Fibroblast of mammary gland (primary cell): ENCODE data around the gene FAR2.
A peak's percentile ranks its signal among the peaks of the same experiment; 100 is the strongest.
"Not testable (repeated sequence)": the region's sequence is repeated elsewhere in the genome, so short reads cannot be mapped to it uniquely, and the experiment has no call there.

Experiments used
- DNase-seq: peaks from one replicate; pipeline ENCODE4 v3.0.0-alpha.2; 2010; ENCODE audit warnings: low read depth
- H3K4me3 ChIP-seq: 2 replicates; pipeline ENCODE4 v1.5.1; 2011; ENCODE audit warnings: low read depth, mild to moderate bottlenecking, low read length, moderate library complexity; ENCODE audit not compliant: control insufficient read depth
- CTCF ChIP-seq: conservative IDR thresholded peaks from 2 replicates; pipeline ENCODE4 v1.5.1; 2011; ENCODE audit warnings: low read depth, low read length, inconsistent platforms; ENCODE audit not compliant: control insufficient read depth, insufficient read depth

FAR2 gene

GRCh38 chr12:29374012-29374411, 224.9 kb downstream of the FAR2 start:
- TF ChIP-seq CTCF, result no peak
- no peak overlapping the region for H3K4me3 ChIP-seq
- DNase-seq, result no peak

DNA sequence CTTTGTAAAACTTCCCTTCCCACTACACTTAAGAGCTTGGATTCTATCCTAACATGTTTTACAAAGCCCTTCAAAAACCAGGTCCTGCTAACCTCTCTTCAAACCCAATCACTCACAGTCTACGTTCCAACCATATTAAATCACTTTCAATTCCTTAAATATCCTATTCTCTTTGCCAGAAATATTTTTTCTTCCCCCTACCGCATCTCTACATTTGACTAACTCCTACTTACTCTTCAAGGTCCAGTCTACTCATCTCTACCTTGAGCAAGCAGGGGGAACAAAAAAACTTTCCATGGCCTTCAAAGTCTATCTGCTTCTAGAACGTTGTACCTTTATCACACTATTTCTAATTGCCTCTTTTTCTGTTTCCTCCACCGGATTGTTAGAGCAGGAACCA, 225.8 kb downstream of the FAR2 start:
- H3K4me3 ChIP-seq, result no peak overlapping the region
- TF ChIP-seq CTCF, result no peak
- no peak for DNase-seq

GRCh38 chr12:29376118-29376517, 227.0 kb downstream of the FAR2 start:
- H3K4me3 ChIP-seq, result no peak overlapping the region
- TF ChIP-seq CTCF, result no peak
- no peak for DNase-seq

GRCh38 chr12:29380536-29381523, 231.8 kb downstream of the FAR2 start, which contains the start of gene ERGIC2:
ERGIC2 (minus strand) TSS chr12:29381172; CDS start chr12:29371633, 9,539 bp downstream.
- peak within 1 kb of the TSS; percentile 100 for H3K4me3 ChIP-seq

DNA sequence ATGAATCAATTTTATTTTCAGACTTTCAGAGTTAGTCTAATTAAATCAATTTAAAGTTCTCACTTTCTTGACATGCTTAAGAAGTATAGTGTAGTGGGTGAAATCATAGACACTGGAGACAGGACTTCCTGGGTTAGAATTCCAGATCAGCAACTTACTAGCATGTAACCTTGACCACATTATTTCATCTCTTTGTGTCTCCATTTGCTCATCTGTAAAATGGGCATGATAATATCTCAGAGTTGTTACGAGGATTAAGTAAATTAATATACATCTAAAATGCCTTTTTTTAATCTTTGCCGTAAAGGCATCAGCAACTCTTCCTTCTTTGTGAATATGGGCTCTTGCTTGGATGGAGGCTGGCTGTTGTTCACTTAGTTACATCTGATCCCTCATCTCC, 233.2 kb downstream of the FAR2 start:
- DNase-seq, result no peak
- no peak overlapping the region for H3K4me3 ChIP-seq
- no peak for TF ChIP-seq CTCF

More at GRCh38 chr12:29380536-29381523, 231.8 kb downstream of the FAR2 start, which contains the start of gene ERGIC2:
- no peak for TF ChIP-seq CTCF
- DNase-seq, result peak; percentile 99

DNA sequence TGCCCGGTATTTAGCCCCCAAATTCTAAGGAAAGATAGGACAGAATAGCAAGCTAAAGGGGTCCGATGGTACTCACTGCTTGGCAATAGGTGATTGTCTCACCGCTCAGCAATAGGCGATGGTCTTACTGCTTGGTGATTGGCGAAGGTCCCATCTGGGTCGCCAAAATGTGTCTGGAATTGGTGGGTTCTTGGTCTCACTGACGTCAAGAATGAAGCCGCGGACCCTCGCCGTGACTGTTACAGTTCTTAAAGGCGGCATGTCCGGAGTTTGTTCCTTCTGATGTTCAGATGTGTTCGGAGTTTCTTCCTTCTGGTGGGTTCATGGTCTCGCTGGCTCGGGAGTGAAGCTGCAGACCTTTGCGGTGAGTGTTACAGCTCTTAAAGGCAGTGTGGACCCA, 236.1 kb downstream of the FAR2 start:
- not testable (repeated sequence) for H3K4me3 ChIP-seq, DNase-seq
